C1 segment of cervical spinal cord (tissue), 14 donors: ENCODE measurements around the gene NHERF1.

Source experiments
- DNase-seq, 14 donors: peaks; one replicate each; lab custom pipeline; 2025; lab: John Stamatoyannopoulos, UW

The NHERF1 gene

DNA sequence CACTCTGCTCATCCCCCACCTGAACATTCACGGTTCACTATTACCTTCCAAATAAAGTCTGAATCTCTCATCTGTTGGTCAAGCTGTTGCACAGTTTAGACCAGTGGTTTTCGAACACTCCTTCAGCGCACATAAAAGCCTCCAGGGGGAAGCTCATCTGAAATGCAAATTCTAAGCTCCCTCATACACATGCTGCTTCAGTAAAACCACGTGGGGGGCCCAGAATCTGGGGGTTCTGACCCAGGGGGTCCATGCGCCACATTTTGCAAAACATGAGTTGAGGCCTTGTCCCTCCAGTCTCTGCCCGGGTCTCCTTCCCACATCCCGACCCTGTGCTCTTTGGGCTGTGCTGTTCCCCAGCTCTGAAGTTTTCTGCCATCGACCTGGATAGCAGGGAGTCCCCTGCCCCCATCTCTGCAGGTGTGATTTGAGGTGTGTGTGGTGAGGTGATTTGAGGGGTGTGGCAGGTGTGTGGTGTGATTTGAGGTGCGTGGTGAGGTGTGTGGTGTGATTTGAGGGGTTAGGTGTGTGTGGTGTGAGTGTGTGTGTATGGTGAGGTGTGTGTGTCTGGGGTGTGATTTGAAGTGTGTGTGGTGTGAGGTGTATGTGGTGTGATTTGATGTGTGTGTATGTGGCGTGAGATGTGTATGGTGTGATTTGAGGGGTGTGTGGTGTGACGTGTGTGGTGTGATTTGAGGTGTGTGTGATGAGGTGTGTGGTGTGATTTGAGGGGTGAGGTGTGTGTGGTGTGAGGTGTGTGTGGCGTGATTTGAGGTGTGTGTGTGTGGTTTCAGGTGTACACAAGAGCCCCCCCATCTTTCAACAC lies 16.2 kb upstream of the NHERF1 start:
- no peak for DNase-seq

DNA sequence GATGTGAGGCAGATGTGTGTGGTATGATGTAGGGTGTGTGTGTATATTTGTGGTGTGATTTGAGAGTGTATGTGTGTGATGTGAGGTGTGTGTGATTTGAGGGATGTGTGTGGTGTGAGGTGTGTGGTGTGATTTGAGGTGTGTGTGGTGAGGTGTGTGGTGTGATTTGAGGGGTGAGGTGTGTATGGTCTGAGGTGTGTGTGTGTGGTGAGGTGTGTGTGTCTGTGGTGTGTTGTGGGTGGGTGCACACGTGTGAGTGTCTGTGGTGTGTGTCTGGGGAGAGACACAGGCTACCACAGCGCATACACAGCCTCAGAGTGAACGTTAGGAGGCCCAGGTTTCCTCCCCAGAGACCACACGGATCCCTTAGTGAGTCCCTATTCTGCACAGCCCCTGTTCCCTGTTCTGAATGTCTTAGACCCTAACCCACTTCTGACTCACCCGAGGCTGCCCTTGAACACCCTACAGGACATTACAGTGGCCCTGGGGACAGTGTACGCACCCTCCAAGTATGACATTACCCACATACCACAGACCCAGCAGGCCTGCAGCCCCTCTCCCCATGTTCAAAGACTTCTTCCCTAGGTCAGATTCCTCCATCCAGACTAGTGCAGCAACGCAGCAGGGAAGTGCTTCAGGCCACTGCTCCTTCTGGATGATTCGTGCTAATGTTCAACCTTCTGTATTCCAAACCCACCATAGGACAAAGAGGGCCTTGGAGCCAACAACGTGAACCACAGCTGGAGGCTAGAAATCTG lies 14.9 kb upstream of the NHERF1 start:
- no peak for DNase-seq

DNA sequence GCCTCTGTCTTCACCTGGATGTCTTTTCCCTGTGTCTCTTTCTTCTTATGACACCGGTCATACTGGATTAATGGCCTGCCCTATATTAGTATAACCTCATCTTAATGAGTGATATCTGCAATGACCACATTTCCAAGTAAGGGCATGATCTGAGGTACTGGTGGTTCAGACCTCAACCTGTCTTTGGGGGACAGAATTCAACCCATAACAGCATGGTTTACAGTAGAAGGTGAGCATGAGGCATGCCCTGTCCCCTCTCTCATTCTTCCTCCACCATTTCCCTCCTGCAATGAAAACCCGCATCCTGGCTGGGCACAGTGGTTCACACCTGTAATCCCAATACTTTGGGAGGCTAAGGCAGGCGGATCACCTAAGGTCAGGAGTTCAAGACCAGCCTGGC lies 14.2 kb upstream of the NHERF1 start:
- no peak for DNase-seq

DNA sequence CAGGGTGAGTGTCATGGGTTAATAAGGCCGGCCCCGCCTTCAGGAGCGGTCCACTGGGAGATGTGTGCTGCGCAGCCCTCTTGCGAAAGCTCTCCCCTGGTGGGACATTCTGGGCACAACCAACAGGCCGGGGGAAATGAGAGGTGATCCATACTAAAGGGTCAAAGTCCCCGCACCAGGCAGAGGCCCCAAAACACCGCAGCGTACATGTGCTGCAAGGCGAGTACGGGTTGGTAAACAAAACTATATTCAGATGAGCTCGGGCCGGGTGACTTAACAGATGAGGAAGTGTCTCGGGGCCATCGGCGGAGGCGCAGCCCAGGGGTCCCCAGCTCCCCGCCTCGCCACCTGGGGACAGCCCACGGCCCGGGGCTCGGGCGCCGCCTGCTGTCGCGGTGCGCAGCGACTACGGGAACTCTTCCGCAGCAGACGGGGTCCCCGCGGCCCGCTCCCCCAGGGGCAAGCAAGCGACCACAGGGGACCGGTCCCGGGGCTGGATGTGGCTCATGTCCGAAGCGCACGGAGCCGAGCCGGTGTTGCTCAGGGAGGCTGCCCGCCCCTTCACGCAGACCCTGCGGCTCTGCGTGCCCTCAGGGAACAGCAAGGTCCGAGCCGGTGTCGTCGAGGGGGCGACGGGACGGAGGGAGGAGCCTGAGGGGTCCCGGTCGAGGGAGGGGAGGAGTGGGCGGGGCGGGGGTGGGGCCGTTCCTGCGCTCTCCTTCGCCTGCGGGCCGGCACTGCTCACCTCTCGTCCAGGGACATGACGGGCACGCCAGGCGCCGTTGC lies 11.7 kb upstream of the NHERF1 start, which contains the start of gene RAB37:
TSS of gene RAB37 (plus strand) at position 744 of the 786 bp plus-strand sequence. CDS start at position 761, 17 bp downstream.
- DNase-seq: peak in 2 of 14 donors; percentile 5 to 21

DNA sequence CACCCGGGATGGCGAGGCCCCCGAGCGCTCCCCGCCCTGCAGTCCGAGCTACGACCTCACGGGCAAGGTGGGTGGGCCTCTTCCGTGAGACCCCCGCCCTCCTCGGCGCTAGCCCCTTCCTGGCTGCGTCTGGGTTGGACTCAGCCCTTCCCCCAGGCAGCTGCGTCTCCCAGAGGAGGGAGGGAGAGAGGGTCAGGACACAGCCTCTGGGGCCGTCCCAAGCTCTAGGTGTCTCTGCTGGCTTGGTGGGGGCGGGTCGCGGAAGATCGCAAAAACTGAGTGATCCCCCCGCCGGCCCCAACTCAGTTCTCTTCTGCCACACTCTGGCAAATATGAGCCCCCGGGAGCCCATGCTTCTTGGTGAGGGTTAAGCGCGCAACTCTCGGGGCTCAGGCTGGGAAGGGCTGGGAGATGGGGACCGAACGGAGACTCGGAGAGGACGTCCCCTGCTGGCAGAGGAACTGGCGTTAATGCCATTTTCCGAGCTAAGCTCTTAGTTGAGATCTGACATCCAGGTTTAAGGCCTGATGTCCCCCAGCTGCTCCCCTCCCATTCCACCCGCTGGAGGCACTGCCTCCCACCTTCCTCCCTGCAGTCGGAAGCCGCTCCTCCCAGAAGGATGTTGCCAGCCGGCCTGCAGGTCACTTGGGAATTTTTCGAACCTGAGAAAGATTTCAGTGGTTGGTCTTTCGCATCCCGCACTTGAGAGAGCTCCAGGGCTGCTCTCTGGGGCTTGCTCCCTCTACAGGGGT lies 11.0 kb upstream of the NHERF1 start:
- DNase-seq: peak in 1 of 14 donors; percentile 34

DNA sequence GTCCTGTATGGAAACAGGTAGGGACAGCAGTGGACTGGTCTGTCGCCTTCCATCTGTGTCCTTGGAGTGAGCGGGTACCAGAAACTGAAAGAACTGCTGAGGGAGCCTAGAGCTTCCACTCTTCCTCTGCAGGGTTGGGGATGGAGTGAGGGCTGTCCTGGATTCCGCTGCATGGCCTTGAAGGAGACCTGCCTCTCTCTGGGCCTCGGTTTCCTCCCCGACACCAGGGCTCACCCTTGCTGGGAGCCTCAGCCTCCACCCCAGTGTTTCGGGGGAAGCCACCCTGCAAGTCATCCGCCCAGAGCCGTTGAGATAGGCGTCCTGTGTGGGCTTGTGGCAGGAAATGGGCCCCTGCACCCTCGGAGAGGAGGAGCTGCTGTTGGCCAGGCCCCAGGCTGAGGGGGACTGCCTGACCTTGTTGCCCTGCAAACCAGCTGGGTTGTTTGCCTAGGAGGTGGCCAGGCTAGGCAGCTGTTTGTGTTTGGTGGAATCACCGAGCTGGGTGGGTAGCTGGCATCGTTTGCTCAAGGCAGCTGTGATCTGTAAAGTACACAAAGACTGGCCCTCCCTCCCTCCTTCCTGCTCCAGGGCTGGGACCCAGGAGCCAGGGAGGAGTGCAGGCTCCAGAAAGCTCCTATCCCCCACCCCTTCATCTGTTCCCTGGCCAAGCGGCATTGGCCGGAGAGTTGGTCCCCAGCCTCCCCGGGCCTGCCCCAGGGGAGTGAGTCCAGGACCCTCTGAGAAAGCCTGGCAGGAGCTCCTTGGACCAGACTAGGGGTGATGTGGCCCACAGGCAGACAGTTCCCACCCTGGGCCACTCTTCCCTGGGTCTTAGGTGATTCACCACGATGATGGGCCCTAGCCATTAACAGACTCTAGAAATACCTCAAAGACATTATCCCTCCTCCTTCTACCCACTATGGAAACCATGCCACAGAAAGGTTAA lies 10.1 kb upstream of the NHERF1 start:
- no peak for DNase-seq

DNA sequence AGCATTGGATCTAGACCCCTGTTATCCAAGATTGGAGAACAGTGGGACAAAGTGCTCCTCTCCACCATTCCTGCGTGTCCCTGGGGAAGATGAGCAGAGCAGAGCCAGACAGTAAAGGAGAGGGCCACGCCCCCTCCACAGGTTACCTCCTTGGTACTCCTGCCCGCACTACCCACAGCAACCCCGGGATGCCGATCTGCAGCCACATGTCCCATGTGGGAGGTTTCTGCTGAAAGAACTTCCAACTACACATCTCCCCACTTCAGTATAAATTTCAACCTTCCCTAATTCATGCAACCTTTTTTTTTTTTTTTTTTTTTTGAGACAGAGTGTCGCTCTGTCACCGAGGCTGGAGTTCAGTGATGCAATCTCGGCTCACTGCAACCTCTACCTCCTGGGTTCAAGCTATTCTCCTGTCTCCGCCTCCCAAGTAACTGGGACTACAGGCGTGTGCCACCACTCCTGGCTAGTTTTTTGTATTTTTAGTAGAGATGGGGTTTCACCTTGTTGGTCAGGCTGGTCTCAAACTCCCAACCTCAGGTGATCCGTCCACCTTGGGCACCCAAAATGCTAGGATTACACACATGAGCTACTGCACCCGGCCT lies 9.1 kb upstream of the NHERF1 start:
- no peak for DNase-seq

DNA sequence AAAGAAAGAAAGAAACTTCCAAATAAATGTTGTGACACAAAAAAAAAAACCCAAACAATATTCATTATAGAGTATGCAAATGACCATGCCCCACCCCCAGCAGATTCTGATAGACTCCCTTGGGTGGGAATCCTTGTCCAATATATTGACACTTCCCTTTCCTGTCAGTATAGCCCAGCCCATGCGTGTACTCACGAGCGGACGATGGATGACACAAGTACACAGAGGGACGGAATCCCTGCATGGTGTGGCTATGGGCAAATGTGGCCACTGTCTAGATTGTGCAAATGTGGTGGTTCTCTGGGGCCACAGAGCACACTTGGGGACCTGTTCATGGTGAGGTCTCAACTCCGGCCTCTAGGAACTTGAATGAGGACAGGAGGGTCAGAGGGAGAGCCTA lies 8.3 kb upstream of the NHERF1 start:
- DNase-seq: no peak

DNA sequence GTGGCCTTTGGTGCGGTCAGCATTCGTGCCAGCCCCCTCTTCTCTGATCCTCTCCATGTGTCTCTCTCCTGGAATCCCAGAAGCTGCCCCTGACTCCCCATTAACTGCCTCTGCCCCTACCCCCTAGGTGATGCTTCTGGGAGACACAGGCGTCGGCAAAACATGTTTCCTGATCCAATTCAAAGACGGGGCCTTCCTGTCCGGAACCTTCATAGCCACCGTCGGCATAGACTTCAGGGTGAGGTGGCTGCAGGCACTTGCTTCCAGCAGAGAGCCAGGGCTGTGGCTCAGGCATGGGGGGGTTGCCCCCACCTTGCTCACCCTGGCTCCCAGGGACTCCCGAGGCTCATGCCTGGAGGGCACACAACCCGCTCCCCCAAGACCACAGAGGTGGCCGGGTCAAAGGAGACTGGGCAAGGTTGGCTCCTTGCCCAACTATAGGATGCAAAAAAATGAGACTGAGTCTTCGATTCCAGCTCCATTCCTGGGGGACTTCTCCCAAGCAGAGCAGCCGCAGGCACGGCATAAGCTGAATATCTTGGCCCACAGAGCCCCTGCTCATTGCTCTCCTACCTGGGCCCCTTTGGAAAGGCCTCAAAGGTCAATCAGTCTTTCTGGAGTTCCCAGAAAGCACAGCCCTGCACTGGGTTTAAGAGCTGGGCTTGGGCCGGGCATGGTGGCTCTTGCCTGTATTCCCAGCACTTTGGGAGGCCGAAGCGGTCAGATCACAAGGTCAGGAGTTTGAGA lies 7.6 kb upstream of the NHERF1 start:
- DNase-seq: no peak

DNA sequence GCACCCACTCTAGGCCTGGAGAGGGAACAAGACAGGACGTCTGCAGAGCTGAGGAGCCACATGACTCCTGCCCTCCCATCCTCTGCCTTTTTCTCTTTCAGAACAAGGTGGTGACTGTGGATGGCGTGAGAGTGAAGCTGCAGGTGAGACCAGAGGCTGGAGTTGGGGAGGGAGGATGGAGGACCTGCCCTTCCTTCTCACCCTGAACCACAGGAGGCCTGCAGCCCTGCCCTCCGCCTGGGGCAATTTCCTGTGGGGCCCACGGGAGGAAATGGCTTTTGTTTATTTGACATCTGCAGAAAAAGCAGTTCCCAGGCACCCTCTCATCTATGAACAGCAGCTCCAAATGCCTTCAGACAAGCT lies 6.3 kb upstream of the NHERF1 start:
- no peak for DNase-seq

DNA sequence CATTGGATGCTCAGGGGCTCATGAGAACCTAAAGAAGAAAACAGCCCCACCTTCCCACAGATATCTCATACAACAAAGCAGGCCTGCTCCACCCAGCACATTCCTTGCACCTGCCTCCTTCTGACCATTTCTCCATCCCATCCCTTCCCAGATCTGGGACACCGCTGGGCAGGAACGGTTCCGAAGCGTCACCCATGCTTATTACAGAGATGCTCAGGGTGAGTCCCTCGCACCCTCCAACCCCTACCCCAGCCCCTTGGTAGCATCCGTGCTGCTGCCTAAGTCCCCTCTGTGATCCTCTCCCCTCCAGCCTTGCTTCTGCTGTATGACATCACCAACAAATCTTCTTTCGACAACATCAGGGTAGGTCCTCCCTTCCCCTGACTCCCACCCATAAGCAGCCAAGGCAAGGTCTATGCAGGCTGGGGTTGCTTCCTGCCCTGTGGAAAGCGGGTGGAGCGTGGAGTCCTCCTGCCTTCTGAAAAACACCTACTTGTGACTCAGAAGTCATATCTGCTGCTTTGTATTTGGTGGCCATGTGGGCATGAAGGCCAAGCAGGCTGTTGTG lies 5.4 kb upstream of the NHERF1 start:
- DNase-seq: no peak

DNA sequence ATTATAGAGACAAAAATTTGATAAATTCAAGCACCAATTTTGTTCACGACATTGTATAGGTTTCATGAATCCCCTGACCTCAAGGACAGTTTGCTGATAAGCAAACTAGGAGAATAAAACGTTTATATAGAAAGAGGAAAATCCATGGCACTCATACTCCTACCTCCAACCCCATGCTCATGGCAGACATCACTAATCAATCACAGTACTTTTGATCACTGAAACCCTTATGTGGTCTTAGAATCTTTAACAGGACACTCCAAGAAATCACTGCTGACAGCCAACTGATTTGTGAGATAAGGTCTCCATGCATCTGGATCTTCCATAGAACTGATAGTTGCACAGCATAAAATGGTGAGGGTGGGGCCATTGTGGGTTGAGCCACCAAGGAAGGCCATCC lies 4.7 kb upstream of the NHERF1 start:
- no peak for DNase-seq

DNA sequence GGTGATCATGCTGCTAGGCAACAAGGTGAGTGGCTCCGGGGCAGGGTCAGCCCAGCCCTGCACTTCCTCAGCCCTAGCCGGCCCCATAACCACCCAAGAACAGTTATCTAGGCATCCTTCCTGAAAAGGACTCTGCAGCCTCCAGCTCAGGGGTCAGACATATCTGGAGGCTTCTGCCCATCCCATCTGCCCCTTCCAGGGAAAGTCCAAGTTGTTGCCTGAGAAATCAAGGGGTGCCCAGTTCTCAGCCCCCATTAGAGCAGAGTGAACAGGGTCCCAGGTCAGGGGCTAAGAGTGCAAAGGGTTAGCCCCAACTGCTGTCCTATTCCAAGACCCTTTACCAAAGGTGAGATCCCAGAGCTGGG lies 4.1 kb upstream of the NHERF1 start:
- DNase-seq: no peak

DNA sequence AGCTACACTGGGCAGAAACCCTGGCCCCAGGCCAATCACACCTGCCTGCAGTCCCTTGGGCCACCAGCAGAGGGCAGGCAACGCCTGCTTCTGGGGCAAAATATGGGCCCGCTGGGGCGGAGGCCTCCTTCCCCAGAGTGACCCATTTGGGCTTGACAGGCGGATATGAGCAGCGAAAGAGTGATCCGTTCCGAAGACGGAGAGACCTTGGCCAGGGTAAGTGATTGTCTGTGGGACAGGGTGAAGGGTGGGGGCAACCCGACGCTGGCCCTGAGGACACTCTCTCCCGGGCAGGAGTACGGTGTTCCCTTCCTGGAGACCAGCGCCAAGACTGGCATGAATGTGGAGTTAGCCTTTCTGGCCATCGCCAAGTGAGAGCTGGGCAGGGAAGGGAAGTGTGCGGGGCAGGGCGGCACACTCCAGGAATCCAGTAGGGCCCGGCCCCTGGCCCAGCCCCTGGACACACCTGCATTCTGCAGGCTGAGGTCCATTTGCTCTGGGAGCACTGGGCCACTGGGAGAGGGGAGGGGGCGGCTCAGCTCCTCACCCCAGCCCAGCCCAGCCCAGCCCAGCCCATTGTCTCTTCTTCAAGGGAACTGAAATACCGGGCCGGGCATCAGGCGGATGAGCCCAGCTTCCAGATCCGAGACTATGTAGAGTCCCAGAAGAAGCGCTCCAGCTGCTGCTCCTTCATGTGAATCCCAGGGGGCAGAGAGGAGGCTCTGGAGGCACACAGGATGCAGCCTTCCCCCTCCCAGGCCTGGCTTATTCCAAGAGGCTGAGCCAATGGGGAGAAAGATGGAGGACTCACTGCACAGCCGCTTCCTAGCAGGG lies 3.5 kb upstream of the NHERF1 start:
- peak in 13 of 14 donors; percentile 34 to 93 (median 76) for DNase-seq

DNA sequence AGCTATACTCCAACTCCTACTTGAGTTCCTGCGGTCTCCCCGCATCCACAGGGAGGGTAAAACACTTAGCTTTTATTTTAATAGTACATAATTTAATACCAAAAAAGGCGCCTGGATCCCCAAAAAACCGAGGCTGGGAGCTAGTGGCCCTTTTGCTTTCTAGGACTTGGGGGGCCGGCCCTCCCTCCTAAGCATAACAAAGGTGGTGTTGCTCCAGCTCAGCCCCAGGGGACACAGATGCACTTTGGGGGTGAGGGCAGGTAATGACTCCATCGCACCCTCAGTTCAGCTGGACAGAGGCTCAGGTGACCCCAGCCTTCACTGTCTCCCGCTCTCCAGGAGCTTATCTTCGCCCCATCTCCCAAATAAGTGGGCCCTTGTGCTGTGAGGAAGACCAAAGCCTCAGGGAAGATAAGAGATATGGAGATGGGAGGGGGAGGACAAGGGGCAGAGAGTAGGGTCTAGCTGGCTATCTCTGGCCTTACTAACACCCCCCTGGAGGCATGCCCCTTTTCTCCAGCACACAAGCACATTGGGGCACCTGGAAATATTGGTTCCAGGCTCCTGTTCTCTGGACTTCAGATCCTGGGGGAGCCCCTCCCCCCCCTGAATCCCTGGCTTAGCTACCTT lies 2.8 kb upstream of the NHERF1 start:
- DNase-seq: no peak

DNA sequence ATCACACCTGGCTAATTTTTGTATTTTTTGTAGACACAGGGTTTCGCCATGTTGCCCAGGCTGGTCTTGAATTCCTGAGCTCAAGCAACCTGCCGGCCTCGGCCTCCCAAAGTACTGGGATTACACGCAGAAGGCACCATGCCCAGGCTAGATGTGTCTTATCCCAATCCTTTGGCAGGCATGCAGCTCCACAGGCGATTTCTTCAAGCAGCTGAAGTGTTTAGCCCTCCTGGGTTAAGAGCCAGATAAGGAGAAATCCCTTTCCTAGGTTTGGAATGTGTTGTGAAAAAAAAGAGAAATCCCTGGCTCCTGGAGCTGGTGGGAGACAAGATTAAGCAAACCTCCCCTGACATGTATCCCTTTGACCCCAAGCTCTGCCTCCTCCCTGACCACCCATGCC lies 2.1 kb upstream of the NHERF1 start:
- no peak for DNase-seq

DNA sequence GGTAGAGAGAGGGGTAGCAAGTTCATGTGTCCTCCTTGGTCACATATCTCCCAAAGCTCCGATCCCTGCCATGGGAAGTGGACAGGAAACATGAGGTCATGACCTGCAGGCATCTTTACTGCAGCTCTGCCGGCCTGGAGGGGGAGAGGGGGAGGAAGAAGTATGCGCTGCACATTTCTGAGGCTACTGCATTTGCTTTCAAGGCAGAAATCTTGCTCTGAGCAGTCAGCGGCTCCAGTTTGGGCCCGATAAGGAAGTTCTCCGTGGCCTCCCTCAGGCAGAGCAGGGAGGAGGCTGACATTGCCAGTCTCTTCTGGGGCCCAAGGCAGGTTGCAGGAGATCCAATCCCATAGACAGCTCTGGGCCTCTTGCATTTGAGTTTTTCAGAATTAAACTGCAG lies 1.5 kb upstream of the NHERF1 start:
- DNase-seq: no peak

DNA sequence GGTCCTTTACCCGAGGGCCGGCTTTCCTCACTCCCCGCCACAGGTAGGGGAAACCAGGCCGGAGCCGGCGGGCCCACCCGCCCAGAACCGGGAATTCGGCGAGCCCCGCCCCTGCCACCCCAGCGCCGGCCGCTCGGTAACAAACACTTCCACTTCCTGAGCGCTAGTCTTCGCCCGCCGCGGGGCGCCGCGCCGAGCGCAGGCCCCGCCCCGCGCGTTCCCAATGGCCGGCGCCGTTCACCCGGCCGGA lies 224 bp upstream of the NHERF1 start:
- no peak for DNase-seq
